GM12892 (cell line): Measurements from ENCODE around the gene TECPR1.

Experiments
- POLR2A ChIP-seq: IDR thresholded peaks from 2 replicates; pipeline ENCODE4 v1.6.1; 2011; ENCODE audit warnings: low read depth, low read length, control low read depth
- POLR2AphosphoS5 ChIP-seq: IDR thresholded peaks from 2 replicates; pipeline ENCODE4 v1.6.1; 2011; ENCODE audit warnings: low read depth, low read length, control low read depth
- TAF1 ChIP-seq: IDR thresholded peaks from 2 replicates; pipeline ENCODE4 v1.6.1; 2011; ENCODE audit warnings: low read depth, mild to moderate bottlenecking, control low read depth, low read length, borderline replicate concordance

DNA sequence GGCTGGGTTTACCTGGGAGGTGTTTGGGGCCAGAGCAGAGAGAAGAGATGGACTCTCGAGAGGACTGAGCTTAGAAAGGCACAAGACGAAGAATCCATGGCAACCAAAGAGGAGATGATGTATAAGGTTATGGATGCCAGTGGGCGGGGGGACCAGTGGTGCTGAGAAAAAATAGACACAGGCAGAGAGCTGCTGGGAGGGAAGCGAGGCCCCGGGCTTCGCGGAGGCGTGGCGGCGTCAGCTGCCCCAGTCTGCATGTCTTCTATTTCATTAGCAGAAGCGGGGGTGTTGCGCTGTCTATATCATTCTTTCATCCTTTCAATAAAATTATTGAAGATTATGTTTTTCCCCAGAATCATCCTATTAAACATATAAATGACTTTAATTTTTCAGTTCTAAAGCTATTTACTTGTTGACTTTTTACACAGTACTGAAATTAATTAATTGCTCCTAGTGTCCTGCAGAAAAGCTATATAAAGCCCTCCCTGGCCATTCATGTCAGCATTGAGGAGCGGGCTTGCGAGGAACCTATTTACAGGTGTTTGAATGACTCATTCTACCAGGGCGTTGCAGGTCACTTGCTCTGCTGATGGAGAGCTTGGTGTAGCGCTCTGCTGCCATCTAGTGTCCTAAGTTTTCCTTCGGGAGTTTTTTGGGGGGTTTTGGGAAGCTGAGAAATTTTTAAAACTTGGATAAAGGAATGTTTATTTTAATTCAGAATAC, 83.7 kb downstream of the TECPR1 start:
- TF ChIP-seq POLR2A, result no peak
- TF ChIP-seq TAF1, result no peak
- TF ChIP-seq POLR2AphosphoS5, result no peak
